K562 (cell line): ENCODE results near the gene TXLNG. TPM values are rescaled to one million over a fixed set of nuclear protein-coding genes. Genes with fewer than 3 reads are reported as not detected.
A peak's percentile ranks its signal among the peaks of the same experiment; 100 is the strongest.

ENCODE experiments used
- ADNP ChIP-seq: fragments of 200-800 bp; sonication (Bioruptor generic); IDR thresholded peaks from 2 replicates; pipeline ENCODE4 v1.6.1; 2016; ENCODE audit warnings: missing genetic modification characterization, missing compliant biosample characterization
- CBX1 ChIP-seq: sonication (generic); IDR thresholded peaks from 2 replicates; pipeline ENCODE4 v1.6.1; 2016; ENCODE audit warnings: antibody characterized with exemption, low read depth, mild to moderate bottlenecking
- MBD2 ChIP-seq: sonication (generic); IDR thresholded peaks from 2 replicates; pipeline ENCODE4 v1.6.1; 2016; ENCODE audit warnings: low read depth, borderline replicate concordance
- NFRKB ChIP-seq: fragments of 450-650 bp; IDR thresholded peaks from 2 replicates; pipeline ENCODE4 v1.6.1; 2016; ENCODE audit warnings: low read depth
- NFXL1 ChIP-seq: fragments of 450-650 bp; formaldehyde crosslinking; IDR thresholded peaks from 2 replicates; pipeline ENCODE4 v1.4.0; 2021; ENCODE audit warnings: mild to moderate bottlenecking
- PYGO2 ChIP-seq: fragments of 450-650 bp; IDR thresholded peaks from 2 replicates; pipeline ENCODE4 v1.6.1; 2016; ENCODE audit warnings: mild to moderate bottlenecking, missing genetic modification characterization, moderate library complexity, missing compliant biosample characterization
- SRF ChIP-seq, 2 experiments: fragments of 250-450, 450-650 bp in 1 of 2; sonication (Bioruptor Pico) in 1 of 2; sonication (generic) in 1 of 2; formaldehyde crosslinking; IDR thresholded peaks; 2 replicates each; pipeline versions ENCODE4 v1.5.0 to v1.5.1; 2020 to 2022; ENCODE audit warnings: mild to moderate bottlenecking in 1 of 2, missing genetic modification reagents in 1 of 2
- WHSC1 ChIP-seq: IDR thresholded peaks from one replicate; pipeline ENCODE4 v1.6.1; 2012; ENCODE audit warnings: low read length, control low read depth, inconsistent platforms
- ZNF324 ChIP-seq: fragments of 250-450 bp; sonication (Bioruptor Pico); IDR thresholded peaks from 2 replicates; pipeline ENCODE4 v1.4.0; 2020; ENCODE audit warnings: mild to moderate bottlenecking
- polyA plus RNA-seq, 8 experiments: library from polyadenylated mRNA; depleted of rRNA in 4 of 8; stranded (reverse) in 5 of 8; unstranded in 3 of 8; fragments of >200 nt; fragmentation: Nextera tagmentation in 2 of 8; fragmentation: Illumina TruSeq in 1 of 8; extraction: Ambion mirVana in 2 of 8; extraction: Trizol in 1 of 8; gene quantifications; 2 replicates each; pipeline versions ENCODE4 v1.2.1 to v1.2.3, GENCODE V29; 2011 to 2014; ENCODE audit warnings: inconsistent platforms in 1 of 8, missing spikeins in 1 of 8
- total RNA-seq, 7 experiments: library from RNA; depleted of rRNA in 6 of 7; stranded (reverse); fragments of >200 nt in 6 of 7; fragmentation: Illumina TruSeq in 2 of 7; extraction: Trizol in 2 of 7; gene quantifications; 2 replicates each; pipeline versions ENCODE4 v1.2.1 to v1.2.3, GENCODE V29; 2011 to 2021; ENCODE audit warnings: low replicate concordance in 1 of 7
- TF ChIP-seq, protein P1 (sequence below): fragments of 450-650 bp; IDR thresholded peaks from 2 replicates; pipeline ENCODE4 v1.6.1; 2018; ENCODE audit not compliant: partially characterized antibody
- TF ChIP-seq, protein P2 (sequence below): fragments of 450-650 bp; formaldehyde crosslinking; IDR thresholded peaks from 2 replicates; pipeline ENCODE4 v1.4.0; 2020; ENCODE audit warnings: mild to moderate bottlenecking, moderate library complexity
- TF ChIP-seq, protein P3 (sequence below): sonication (generic); IDR thresholded peaks from 2 replicates; pipeline ENCODE4 v1.6.1; 2016
- TF ChIP-seq, protein P4 (sequence below): fragments of 450-650 bp; formaldehyde crosslinking; IDR thresholded peaks from 2 replicates; pipeline ENCODE4 v1.4.0; 2020; ENCODE audit warnings: mild to moderate bottlenecking, mixed read lengths
- TF ChIP-seq, protein P5 (sequence below): fragments of 250-450 bp; sonication (Bioruptor Pico); IDR thresholded peaks from 2 replicates; pipeline ENCODE4 v1.8.0; 2021; ENCODE audit warnings: mild to moderate bottlenecking, moderate library complexity
- TF ChIP-seq, protein P6 (sequence below): fragments of 450-650 bp; IDR thresholded peaks from 2 replicates; pipeline ENCODE4 v1.7.0; 2016; ENCODE audit warnings: borderline replicate concordance
- TF ChIP-seq, protein P7 (sequence below): sonication (generic); formaldehyde crosslinking; IDR thresholded peaks from 2 replicates; pipeline ENCODE4 v1.9.0; 2022; ENCODE audit warnings: mild to moderate bottlenecking, missing genetic modification reagents

TXLNG gene
- total and polyA plus RNA-seq, 9 of the 15 experiments (the other 6 are each of a cell fraction or from before 2014, with no cell fraction given), result 13.1 to 47.0 (median 31.6) TPM

DNA sequence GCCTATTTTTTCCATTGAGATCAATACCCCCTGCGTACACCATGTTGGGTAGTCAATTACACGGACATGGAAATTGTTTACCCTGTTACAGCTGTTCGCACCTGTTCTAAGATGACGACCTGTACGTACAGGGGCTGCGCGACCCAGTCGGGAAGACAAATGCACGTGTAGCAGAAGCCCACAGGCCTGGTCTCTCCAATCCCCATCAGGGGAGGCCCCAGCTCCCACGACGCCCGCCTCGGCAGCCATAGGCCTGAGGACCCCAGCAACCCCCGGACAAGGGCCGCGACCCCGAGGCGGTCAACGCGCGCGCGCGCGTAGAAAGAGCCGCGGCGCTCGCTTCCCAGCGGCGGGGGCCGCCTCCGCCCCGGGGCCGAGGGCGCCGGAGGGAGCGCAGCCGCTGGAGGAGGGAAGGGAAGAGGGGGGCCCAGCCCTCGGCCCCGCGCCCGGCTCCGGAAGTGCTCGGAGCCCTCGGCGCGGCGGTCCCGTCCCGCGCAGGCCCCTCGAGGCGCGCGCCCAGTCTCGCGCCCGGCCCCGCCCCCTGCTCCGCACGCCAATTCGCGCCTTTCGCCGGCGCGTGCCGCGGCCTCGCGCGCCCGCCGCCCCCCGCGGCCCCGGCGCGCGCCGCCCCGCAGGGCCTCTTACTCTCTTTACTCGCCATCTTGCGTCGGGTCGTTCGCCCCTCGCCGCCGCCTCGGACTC, 83.3 kb downstream of the TXLNG start (continued):
- TF ChIP-seq, protein P1, sequence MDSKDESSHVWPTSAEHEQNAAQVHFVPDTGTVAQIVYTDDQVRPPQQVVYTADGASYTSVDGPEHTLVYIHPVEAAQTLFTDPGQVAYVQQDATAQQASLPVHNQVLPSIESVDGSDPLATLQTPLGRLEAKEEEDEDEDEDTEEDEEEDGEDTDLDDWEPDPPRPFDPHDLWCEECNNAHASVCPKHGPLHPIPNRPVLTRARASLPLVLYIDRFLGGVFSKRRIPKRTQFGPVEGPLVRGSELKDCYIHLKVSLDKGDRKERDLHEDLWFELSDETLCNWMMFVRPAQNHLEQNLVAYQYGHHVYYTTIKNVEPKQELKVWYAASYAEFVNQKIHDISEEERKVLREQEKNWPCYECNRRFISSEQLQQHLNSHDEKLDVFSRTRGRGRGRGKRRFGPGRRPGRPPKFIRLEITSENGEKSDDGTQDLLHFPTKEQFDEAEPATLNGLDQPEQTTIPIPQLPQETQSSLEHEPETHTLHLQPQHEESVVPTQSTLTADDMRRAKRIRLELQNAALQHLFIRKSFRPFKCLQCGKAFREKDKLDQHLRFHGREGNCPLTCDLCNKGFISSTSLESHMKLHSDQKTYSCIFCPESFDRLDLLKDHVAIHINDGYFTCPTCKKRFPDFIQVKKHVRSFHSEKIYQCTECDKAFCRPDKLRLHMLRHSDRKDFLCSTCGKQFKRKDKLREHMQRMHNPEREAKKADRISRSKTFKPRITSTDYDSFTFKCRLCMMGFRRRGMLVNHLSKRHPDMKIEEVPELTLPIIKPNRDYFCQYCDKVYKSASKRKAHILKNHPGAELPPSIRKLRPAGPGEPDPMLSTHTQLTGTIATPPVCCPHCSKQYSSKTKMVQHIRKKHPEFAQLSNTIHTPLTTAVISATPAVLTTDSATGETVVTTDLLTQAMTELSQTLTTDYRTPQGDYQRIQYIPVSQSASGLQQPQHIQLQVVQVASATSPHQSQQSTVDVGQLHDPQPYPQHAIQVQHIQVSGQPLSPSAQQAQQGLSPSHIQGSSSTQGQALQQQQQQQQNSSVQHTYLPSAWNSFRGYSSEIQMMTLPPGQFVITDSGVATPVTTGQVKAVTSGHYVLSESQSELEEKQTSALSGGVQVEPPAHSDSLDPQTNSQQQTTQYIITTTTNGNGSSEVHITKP, result no peak
- TF ChIP-seq ADNP (tag) (no peak), ZNF324 (CRISPR knock-in tag) (no peak), CBX1 (no peak), PYGO2 (tag) (no peak), SRF (CRISPR knock-in tag; IDR thresholded peaks at IDR 0.05) (no peak), NFRKB (no peak), MBD2 (0 out of 2 replicates have a peak, but pooled peaks have one; percentile 11), NFXL1 (CRISPR knock-in tag) (no peak), WHSC1 (no peak)
- TF ChIP-seq, protein P2, sequence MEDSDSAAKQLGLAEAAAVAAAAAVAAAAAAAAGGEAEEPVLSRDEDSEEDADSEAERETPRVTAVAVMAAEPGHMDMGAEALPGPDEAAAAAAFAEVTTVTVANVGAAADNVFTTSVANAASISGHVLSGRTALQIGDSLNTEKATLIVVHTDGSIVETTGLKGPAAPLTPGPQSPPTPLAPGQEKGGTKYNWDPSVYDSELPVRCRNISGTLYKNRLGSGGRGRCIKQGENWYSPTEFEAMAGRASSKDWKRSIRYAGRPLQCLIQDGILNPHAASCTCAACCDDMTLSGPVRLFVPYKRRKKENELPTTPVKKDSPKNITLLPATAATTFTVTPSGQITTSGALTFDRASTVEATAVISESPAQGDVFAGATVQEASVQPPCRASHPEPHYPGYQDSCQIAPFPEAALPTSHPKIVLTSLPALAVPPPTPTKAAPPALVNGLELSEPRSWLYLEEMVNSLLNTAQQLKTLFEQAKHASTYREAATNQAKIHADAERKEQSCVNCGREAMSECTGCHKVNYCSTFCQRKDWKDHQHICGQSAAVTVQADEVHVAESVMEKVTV (CRISPR knock-in tag), result no peak
- TF ChIP-seq, protein P3, sequence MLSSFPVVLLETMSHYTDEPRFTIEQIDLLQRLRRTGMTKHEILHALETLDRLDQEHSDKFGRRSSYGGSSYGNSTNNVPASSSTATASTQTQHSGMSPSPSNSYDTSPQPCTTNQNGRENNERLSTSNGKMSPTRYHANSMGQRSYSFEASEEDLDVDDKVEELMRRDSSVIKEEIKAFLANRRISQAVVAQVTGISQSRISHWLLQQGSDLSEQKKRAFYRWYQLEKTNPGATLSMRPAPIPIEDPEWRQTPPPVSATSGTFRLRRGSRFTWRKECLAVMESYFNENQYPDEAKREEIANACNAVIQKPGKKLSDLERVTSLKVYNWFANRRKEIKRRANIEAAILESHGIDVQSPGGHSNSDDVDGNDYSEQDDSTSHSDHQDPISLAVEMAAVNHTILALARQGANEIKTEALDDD, result no peak
- TF ChIP-seq, protein P4, sequence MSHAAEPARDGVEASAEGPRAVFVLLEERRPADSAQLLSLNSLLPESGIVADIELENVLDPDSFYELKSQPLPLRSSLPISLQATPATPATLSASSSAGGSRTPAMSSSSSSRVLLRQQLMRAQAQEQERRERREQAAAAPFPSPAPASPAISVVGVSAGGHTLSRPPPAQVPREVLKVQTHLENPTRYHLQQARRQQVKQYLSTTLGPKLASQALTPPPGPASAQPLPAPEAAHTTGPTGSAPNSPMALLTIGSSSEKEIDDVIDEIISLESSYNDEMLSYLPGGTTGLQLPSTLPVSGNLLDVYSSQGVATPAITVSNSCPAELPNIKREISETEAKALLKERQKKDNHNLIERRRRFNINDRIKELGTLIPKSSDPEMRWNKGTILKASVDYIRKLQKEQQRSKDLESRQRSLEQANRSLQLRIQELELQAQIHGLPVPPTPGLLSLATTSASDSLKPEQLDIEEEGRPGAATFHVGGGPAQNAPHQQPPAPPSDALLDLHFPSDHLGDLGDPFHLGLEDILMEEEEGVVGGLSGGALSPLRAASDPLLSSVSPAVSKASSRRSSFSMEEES (CRISPR knock-in tag), result no peak
- TF ChIP-seq, protein P5, sequence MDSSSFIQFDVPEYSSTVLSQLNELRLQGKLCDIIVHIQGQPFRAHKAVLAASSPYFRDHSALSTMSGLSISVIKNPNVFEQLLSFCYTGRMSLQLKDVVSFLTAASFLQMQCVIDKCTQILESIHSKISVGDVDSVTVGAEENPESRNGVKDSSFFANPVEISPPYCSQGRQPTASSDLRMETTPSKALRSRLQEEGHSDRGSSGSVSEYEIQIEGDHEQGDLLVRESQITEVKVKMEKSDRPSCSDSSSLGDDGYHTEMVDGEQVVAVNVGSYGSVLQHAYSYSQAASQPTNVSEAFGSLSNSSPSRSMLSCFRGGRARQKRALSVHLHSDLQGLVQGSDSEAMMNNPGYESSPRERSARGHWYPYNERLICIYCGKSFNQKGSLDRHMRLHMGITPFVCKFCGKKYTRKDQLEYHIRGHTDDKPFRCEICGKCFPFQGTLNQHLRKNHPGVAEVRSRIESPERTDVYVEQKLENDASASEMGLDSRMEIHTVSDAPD, result no peak
- TF ChIP-seq, protein P6, sequence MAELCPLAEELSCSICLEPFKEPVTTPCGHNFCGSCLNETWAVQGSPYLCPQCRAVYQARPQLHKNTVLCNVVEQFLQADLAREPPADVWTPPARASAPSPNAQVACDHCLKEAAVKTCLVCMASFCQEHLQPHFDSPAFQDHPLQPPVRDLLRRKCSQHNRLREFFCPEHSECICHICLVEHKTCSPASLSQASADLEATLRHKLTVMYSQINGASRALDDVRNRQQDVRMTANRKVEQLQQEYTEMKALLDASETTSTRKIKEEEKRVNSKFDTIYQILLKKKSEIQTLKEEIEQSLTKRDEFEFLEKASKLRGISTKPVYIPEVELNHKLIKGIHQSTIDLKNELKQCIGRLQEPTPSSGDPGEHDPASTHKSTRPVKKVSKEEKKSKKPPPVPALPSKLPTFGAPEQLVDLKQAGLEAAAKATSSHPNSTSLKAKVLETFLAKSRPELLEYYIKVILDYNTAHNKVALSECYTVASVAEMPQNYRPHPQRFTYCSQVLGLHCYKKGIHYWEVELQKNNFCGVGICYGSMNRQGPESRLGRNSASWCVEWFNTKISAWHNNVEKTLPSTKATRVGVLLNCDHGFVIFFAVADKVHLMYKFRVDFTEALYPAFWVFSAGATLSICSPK, result no peak
- TF ChIP-seq, protein P7, sequence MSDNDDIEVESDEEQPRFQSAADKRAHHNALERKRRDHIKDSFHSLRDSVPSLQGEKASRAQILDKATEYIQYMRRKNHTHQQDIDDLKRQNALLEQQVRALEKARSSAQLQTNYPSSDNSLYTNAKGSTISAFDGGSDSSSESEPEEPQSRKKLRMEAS, result 0 out of 2 replicates have a peak, but pooled peaks have one; percentile 27
